Memory B cell (primary cell): Measurements from ENCODE around the gene SDCBP2.

Experiments
- ATAC-seq: fragments of 150-1000 bp; cut with Tn5 transposase; 2 replicates; pipeline ENCODE4 v1.10.0; 2021; ENCODE audit warnings: low read depth, mild to moderate bottlenecking, moderate library complexity
- DNase-seq, 2 donors: peaks; one replicate each; pipeline ENCODE4 v3.0.0; 2022; ENCODE audit warnings: low spot score in 2 of 2
- H3K27ac Mint-ChIP-seq: one replicate; pipeline ENCODE4 v1.8.0; 2022; ENCODE audit warnings: mild to moderate bottlenecking, moderate library complexity, mixed read lengths
- H3K27me3 Mint-ChIP-seq: one replicate; pipeline ENCODE4 v1.8.0; 2022; ENCODE audit warnings: mixed read lengths
- H3K36me3 Mint-ChIP-seq: one replicate; pipeline ENCODE4 v1.8.0; 2022; ENCODE audit warnings: mild to moderate bottlenecking, mixed read lengths
- H3K4me1 Mint-ChIP-seq: one replicate; pipeline ENCODE4 v1.8.0; 2022; ENCODE audit warnings: mixed read lengths
- H3K4me3 Mint-ChIP-seq: one replicate; pipeline ENCODE4 v1.8.0; 2022; ENCODE audit warnings: mild to moderate bottlenecking, moderate library complexity, mixed read lengths
- H3K9me3 Mint-ChIP-seq: one replicate; pipeline ENCODE4 v1.8.0; 2022; ENCODE audit warnings: mixed read lengths

Gene SDCBP2

DNA sequence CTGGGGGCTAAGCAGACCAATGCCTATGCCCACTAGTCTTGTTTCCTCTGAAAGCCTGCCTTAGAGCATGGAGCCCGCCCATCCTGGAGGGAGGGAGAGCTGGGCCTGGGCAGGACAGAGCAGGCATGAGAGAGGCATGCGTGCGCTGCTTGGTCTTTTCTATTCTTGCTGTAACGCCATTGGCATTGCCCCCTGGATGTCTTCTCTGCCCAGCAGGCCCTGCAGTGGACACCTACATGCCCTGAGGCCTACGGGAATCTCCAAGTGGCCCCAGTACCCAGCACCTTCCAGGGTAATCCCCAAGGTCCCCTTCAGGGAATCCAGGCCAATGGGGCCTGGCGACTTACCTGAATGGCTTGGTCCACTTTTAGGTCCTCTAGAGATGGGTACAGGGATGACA, 8.9 kb downstream of the SDCBP2 start:
- Mint-ChIP-seq H3K36me3 (no peaks in the 10 kb centered on the region), H3K27ac (no peak overlapping the region), H3K27me3 (no peaks in the 10 kb centered on the region), H3K4me1 (no peaks in the 10 kb centered on the region), H3K9me3 (no peaks in the 10 kb centered on the region), H3K4me3 (no peak overlapping the region)
- DNase-seq (no peak), ATAC-seq (no peak)

DNA sequence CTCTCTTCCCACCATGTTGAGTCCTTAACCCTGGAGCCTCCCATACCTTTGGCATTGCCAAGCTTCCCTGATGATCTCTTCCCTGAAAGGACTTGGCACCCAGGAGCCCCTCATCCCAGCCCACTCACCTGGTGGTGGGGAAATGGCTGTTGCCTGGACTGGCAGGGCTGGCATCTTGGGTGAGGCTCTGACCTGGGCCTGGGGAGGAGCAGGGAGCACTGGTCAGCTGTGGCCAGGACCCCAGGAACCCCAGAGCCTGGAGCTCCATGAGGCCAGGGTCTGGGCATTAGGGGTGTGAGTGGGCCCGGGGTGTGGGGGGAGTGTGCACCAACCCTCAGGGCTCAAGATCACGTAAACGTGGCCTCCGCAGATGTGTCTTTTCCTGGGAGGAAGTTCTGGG, 9.5 kb downstream of the SDCBP2 start:
- DNase-seq = no peak
- Mint-ChIP-seq H3K27me3 (no peaks in the 10 kb centered on the region), H3K9me3 (no peaks in the 10 kb centered on the region), H3K4me3 (no peak overlapping the region), H3K4me1 (no peaks in the 10 kb centered on the region), H3K27ac (no peak overlapping the region), H3K36me3 (no peaks in the 10 kb centered on the region)
- ATAC-seq = no peak

DNA sequence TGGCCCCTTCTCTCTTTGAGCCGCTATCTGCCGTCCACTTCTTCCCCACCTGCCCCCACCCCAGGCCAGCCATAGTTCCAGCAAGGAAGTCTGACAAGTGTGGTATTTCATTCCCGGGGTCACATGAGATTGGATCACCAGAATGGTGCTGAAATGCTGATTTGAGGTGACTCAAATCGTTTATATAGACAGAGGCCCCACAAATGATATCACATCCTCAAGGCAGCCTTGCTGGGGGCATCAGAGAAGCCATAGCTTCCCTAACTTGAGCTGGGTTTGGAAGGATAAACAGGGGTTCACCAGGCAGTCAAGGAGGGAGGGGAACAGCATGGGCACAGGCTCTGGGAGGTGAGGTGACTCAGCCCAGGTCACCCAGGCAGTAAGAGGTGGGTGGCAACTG, 9.9 kb downstream of the SDCBP2 start:
- DNase-seq = no peak
- Mint-ChIP-seq H3K4me3 (no peak overlapping the region), H3K27ac (no peak overlapping the region)

DNA sequence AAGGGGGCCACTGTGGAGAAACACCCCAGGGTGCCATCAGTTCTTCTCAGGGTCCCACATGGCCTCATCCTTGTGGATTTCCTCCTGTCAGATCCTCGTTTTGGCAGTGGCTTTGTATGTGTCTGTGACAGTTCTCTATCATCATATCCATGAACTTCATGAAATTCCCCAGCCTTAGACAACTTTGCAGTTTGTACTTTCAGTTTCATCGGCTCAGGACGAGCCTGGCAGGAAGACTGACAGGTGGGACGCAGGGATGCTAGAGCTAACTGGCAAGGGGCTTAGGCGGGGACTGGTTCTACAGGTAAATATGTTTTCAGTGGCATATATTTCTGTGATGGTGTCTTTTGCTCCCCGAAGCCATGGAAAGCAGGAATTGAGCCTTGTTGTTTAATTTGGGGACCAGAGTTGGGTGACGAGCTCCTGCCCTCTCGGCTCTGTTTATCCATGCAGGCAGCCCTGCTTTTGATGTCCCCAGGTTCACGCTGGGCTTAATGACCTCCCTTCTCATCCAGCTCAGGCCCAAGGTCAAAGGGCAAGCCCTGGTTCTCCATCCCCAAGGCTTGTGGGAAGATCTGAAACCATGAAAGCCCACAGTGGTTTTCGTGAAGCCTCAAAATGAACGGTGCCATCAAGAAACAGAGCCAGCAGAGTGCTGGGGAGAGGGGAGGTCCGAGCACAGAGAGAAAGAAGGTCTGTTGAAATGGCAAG, 11.2 kb downstream of the SDCBP2 start:
- H3K4me1 Mint-ChIP-seq = peaks cover 2% of the 10 kb centered on the region
- no peaks in the 10 kb centered on the region for H3K9me3 Mint-ChIP-seq
- H3K27me3 Mint-ChIP-seq = peaks cover 1% of the 10 kb centered on the region
- H3K27ac Mint-ChIP-seq = peak overlapping the region; percentile 17
- no peak for ATAC-seq
- DNase-seq = no peak
- no peaks in the 10 kb centered on the region for H3K36me3 Mint-ChIP-seq
- H3K4me3 Mint-ChIP-seq = no peak overlapping the region

More for the DNA sequence above, 9.9 kb downstream of the SDCBP2 start:
- Mint-ChIP-seq H3K36me3 (no peaks in the 10 kb centered on the region), H3K9me3 (no peaks in the 10 kb centered on the region), H3K4me1 (no peaks in the 10 kb centered on the region), H3K27me3 (no peaks in the 10 kb centered on the region)
- ATAC-seq = no peak

DNA sequence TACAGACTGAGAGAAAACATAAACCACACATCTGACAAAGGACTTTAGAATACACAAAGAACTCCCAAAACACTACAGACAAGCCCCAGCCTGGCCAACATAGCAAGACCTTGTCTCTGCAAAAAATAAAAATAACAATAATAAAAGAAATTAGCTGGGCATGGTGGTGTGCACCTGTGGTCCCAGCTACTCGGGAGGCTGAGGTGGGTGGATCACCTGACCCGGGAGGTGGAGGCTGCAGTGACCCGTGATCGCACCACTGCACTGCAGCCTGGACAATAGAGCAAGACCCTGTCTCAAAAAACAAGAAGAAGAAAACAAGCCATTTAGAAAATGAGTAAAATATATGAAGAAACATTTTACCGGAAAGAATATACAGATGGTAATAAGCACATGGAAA, 13.1 kb downstream of the SDCBP2 start:
- DNase-seq (no peak), ATAC-seq (no peak)
- H3K4me3 Mint-ChIP-seq = no peak overlapping the region
- H3K9me3 Mint-ChIP-seq = no peaks in the 10 kb centered on the region
- peaks cover 6% of the 10 kb centered on the region for H3K4me1 Mint-ChIP-seq
- peaks cover 1% of the 10 kb centered on the region for H3K27me3 Mint-ChIP-seq
- H3K36me3 Mint-ChIP-seq = no peaks in the 10 kb centered on the region
- no peak overlapping the region for H3K27ac Mint-ChIP-seq

DNA sequence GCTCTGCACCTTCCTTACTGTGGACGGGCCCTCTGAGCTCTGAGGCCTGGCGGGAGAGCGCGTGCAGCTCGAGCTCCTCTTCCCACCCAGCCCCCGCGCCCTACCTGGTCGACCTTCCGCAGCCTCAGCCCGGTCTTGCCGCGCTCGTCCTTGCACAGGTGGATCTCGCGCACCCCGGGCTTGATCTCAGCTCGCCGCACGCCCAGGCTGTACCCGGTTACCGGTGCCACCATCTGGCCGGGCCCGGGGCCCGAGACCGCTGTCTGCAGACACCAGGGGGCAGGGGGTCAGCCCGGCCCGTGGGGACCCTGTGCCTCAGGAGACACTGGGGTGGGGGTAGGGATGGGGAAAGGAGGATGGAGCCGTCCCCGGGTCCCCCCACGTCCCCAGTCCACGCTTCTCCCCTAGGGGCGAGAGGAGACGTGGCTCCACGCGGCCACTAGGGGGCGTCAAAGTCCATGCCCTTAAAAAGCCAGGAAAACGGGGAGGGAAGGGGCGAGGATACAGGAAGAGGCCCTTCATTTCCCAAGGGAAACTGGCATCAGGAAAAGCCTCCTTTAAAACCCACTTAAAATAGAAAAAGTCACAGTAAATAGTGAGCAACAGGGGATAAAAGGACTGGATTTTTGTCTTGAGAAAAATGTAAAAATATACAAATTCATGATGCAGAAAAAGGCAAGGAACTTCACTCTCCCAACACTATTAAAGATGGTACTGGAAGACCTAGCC, 15.5 kb downstream of the SDCBP2 start:
- ATAC-seq = peak; percentile 73

DNA sequence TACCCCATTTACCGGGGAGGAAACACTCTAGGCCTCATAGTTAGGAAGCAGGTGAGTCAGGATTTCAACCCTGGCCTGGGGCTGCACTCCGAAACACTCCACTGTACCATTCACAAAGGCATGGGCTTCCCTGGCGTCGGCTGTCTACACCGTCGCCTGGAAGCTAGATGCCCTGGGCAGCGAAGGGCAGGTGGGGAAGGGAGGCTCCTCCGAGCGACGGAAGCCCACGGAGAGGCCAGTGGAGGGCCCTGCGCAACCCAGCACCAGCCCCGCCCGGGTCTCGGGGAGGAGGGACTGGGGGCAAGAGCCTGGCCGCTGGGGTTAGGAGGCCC, 16.1 kb downstream of the SDCBP2 start:
- no peak for DNase-seq
- H3K36me3 Mint-ChIP-seq = no peaks in the 10 kb centered on the region
- ATAC-seq = no peak
- peaks cover 6% of the 10 kb centered on the region for H3K4me1 Mint-ChIP-seq
- no peak overlapping the region for H3K27ac Mint-ChIP-seq
- H3K9me3 Mint-ChIP-seq = no peaks in the 10 kb centered on the region
- no peak overlapping the region for H3K4me3 Mint-ChIP-seq
- H3K27me3 Mint-ChIP-seq = peaks cover 1% of the 10 kb centered on the region

More for the DNA sequence above, 15.5 kb downstream of the SDCBP2 start:
- peaks cover 6% of the 10 kb centered on the region for H3K4me1 Mint-ChIP-seq
- H3K27me3 Mint-ChIP-seq = peaks cover 1% of the 10 kb centered on the region
- peak; percentile 60 to 72 for DNase-seq
- H3K4me3 Mint-ChIP-seq = no peak overlapping the region
- H3K27ac Mint-ChIP-seq = no peak overlapping the region
- no peaks in the 10 kb centered on the region for H3K36me3 Mint-ChIP-seq
- H3K9me3 Mint-ChIP-seq = no peaks in the 10 kb centered on the region

DNA sequence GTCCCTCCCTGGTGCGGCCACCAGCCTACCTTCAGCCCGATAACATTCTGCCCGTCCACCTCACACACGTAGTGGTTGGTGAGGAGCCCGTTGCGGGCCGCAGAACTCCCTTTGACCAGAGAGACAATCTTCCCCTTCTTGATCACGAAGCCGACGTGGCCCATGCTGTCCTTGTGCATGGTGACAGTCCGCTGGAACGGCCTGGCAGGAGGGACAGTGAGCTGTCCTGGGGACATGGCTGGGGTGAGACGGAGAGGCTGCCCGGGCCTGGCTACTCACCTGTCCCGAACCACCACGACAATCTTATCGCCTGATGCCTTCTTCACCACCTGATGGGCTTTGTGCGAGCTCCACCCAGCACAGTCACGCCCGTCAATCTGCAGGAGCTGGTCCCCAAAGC, 16.6 kb downstream of the SDCBP2 start:
- Mint-ChIP-seq H3K4me3 (no peak overlapping the region), H3K36me3 (no peaks in the 10 kb centered on the region), H3K4me1 (peaks cover 6% of the 10 kb centered on the region), H3K9me3 (no peaks in the 10 kb centered on the region), H3K27me3 (peaks cover 1% of the 10 kb centered on the region), H3K27ac (no peak overlapping the region)
- no peak for ATAC-seq
- no peak for DNase-seq

DNA sequence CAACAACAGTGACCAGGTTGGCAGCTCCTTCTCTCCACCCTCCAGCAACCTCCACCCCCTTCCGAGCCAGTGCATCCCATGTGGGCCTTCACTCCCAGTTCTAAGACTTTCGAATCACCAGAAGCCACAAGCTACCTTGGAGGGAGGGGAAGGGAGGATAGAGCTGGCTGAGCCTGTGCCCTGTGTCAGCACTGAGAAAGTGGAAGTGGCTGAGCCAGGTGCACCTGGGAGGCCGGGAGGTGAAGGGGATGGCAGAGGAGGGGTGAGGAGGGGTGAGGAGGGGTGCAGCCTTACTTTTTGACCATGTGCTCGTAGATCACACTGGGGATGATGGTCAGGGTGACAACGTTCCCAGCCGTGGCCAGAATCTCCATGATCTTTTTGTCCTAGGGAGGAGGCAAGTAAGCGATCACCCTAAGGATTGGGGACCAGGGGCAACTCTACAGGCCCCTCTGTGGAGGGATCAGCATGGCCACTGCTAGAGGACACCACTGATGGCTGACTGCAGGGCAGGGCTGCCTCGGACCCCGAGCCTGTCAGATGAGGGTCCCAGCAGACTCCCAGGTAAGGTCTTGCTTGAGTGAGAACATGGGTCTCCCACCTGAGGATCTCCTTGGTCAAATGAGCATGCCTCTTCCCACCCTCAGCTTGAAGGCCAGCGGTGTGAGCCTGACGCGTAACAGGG, 18.3 kb downstream of the SDCBP2 start:
- Mint-ChIP-seq H3K9me3 (no peaks in the 10 kb centered on the region), H3K27ac (no peak overlapping the region), H3K4me3 (no peak overlapping the region), H3K36me3 (no peaks in the 10 kb centered on the region), H3K27me3 (peaks cover 1% of the 10 kb centered on the region), H3K4me1 (peaks cover 6% of the 10 kb centered on the region)
- DNase-seq = no peak
- no peak for ATAC-seq

DNA sequence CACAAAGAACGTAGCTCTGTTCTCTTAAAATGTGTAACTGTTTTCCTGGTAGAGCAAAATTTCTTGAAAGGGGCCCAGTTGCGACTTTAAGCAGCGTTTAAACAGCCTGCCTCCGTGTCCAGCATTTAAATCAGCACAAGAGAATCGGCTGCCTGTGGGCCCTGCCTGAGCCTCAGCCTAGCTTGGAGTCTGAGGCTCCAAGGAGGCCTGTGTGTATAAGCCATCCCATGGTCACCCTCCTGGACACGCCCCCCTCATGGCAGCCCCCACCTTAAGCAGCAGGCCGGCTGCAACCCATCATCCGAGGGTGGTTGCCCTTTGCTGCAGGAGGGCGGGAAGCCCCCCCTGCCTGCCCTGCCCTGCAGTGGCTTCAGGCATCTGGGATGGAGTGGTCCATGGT, 18.9 kb downstream of the SDCBP2 start:
- H3K36me3 Mint-ChIP-seq = no peaks in the 10 kb centered on the region
- no peak overlapping the region for H3K27ac Mint-ChIP-seq
- no peak for DNase-seq
- H3K9me3 Mint-ChIP-seq = no peaks in the 10 kb centered on the region
- peaks cover 1% of the 10 kb centered on the region for H3K27me3 Mint-ChIP-seq
- no peak for ATAC-seq
- H3K4me1 Mint-ChIP-seq = peaks cover 6% of the 10 kb centered on the region
- no peak overlapping the region for H3K4me3 Mint-ChIP-seq

DNA sequence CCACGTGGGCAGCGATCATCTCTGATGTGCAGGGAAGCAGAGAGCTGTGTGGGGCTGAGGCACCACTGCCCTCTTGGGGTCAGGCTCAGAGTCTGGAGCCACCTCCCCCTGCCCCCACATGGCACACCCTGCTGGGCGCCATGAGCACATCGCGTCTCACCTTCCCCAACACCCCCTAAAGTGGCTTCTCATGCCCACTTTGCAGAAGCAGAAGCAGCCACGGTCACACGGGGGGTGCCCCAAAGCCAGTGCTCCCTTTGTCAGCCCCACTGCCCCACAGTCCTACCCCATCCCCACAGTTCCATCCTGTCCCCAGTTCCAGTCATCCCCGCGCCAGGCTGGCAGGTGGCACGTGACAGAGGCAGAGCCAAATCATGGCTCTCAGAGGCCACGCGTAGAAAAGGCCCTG, 19.5 kb downstream of the SDCBP2 start:
- Mint-ChIP-seq H3K4me1 (peaks cover 6% of the 10 kb centered on the region), H3K4me3 (no peak overlapping the region), H3K36me3 (peaks cover 2% of the 10 kb centered on the region), H3K27me3 (peaks cover 1% of the 10 kb centered on the region), H3K9me3 (no peaks in the 10 kb centered on the region), H3K27ac (no peak overlapping the region)
- no peak for ATAC-seq
- no peak for DNase-seq

DNA sequence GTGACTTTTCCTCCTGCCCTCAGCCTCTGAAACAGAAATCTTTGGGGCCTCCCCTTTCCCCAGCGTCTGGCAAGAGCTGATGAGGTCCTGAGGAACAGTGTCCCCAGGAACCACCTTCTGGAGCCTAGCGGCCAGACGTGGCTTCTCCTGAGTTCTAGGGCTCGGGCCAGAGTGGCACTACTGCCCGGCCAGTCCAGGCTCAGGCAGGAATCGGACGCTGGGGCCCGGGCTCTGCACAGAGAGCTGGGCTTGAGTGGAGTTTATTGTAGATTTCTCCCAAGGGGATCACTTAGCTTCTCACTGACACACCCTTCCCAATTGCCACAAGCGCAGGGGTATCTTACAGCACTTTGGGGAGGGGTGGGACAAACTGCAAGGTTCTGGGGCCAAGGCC, 20.2 kb downstream of the SDCBP2 start:
- Mint-ChIP-seq H3K36me3 (peaks cover 2% of the 10 kb centered on the region), H3K4me1 (peaks cover 6% of the 10 kb centered on the region), H3K4me3 (no peak overlapping the region), H3K27me3 (peaks cover 1% of the 10 kb centered on the region), H3K27ac (no peak overlapping the region), H3K9me3 (no peaks in the 10 kb centered on the region)
- DNase-seq (no peak), ATAC-seq (no peak)

DNA sequence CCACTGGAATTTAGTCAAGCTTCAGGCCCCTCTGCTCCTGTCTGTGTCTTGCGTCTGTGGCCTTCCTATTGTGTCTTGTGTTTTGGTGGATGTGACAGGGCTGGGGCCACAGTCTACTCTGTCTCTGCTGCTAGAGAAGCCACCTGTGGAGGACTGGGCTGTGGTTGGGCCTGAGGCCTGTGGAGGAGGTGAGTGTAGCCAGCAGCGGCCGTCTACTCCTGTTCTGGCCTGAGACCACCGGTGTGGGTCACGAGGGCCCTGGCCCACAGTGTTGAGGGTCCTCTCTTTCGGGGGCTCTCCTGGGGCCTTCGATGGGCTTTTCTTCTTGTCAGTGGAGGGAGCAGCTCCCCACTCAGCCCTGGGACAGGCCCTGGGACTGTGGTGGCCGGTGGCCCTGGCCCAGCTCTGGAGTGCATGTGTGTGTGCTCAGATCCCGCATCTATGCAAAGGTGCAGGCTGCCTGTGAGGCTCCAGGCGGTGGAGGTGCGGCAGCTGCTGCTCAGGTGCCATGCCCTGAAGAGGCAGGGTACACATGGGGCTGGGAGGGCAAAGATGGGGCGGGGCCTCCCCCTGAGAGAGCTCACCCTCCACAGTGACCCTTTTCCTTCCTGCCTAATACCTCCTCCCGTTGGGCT, 20.8 kb downstream of the SDCBP2 start:
- Mint-ChIP-seq H3K4me1 (peaks cover 4% of the 10 kb centered on the region), H3K9me3 (no peaks in the 10 kb centered on the region), H3K36me3 (peaks cover 2% of the 10 kb centered on the region), H3K27me3 (no peaks in the 10 kb centered on the region), H3K27ac (no peak overlapping the region), H3K4me3 (no peak overlapping the region)
- no peak for ATAC-seq
- DNase-seq = no peak

DNA sequence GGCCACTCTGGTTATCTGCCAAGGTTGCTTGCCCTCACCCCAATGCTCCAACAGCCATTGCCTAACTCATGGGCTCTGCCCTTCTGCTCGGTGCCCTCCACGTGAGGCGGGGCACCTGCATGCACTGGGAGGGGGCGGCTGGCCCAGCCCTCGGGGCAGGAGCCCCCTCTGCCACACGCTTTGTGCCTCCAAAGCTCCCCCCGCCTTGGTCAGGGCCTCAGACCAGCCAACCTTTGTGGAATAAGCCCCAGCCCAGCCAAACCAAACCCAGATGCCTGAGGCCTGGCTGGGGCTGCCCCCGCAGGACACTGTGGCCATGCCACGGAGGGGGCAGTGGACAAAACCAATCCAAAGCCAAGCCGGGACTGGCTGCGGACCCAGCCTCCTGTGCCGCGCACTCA, 21.4 kb downstream of the SDCBP2 start:
- DNase-seq (no peak), ATAC-seq (no peak)
- Mint-ChIP-seq H3K36me3 (peaks cover 2% of the 10 kb centered on the region), H3K4me1 (peaks cover 8% of the 10 kb centered on the region), H3K27ac (no peak overlapping the region), H3K4me3 (no peak overlapping the region), H3K9me3 (no peaks in the 10 kb centered on the region), H3K27me3 (no peaks in the 10 kb centered on the region)
